ENCODE results near the gene CPNE7.

The CPNE7 gene

GRCh38 chr16:89545831-89546574, 29.6 kb upstream of the CPNE7 start:
- Histone ChIP-seq H3K79me2 (ENCODE audit: low read length) (no peaks in the 10 kb centered on the region), H4K20me1 (ENCODE audit: insufficient read depth, low read length) (no peaks in the 10 kb centered on the region), H3K9ac (ENCODE audit: low read length) (no peak overlapping the region), H3K4me3 (ENCODE audit: low read length) (no peak overlapping the region), H2AFZ (ENCODE audit: low read depth, low read length) (no peak overlapping the region), H3K9me3 (ENCODE audit: insufficient read depth, low read length) (no peaks in the 10 kb centered on the region), H3K27me3 (ENCODE audit: low read depth, low read length) (no peaks in the 10 kb centered on the region), H3K27ac (ENCODE audit: low read length) (no peak overlapping the region), H3K4me1 (ENCODE audit: low read length) (no peaks in the 10 kb centered on the region), H3K36me3 (replicated peaks; ENCODE audit: low read depth, low read length) (peaks cover 14% of the 10 kb centered on the region), H3K4me2 (ENCODE audit: low read length) (no peak overlapping the region)
- TF ChIP-seq, protein P1, sequence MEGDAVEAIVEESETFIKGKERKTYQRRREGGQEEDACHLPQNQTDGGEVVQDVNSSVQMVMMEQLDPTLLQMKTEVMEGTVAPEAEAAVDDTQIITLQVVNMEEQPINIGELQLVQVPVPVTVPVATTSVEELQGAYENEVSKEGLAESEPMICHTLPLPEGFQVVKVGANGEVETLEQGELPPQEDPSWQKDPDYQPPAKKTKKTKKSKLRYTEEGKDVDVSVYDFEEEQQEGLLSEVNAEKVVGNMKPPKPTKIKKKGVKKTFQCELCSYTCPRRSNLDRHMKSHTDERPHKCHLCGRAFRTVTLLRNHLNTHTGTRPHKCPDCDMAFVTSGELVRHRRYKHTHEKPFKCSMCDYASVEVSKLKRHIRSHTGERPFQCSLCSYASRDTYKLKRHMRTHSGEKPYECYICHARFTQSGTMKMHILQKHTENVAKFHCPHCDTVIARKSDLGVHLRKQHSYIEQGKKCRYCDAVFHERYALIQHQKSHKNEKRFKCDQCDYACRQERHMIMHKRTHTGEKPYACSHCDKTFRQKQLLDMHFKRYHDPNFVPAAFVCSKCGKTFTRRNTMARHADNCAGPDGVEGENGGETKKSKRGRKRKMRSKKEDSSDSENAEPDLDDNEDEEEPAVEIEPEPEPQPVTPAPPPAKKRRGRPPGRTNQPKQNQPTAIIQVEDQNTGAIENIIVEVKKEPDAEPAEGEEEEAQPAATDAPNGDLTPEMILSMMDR (IDR thresholded peaks at IDR 0.05; ENCODE audit: low read depth, low read length): no peak
- TF ChIP-seq EZH2phosphoT487 (IDR thresholded peaks at IDR 0.05; ENCODE audit: low read depth): no peak

DNA sequence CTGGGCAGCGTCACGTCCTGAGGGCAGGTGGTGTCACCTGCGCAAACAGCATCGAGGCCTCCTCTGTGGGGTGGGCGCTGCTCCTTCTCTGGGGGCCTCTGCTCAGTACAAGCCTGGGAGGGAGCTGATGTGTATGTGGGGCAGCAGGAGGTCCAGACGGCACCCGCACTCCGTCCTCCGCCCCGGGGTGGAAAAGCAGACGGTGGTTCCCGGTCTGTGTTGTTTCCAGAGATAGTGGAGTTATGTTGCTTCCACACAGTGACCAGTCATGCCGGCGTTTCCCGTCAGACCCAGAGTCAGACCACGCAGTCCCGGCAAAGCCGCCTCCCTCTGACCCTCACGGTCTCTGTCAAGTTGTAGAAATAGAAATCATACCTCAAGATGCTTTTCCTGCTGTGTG, 28.8 kb upstream of the CPNE7 start:
- H3K36me3 ChIP-seq (replicated peaks; ENCODE audit: low read depth, low read length): peaks cover 18% of the 10 kb centered on the region
- H3K79me2 ChIP-seq (ENCODE audit: low read length): no peaks in the 10 kb centered on the region
- no peak overlapping the region for H2AFZ ChIP-seq (ENCODE audit: low read depth, low read length)
- no peak overlapping the region for H3K4me3 ChIP-seq (ENCODE audit: low read length)
- no peak overlapping the region for H3K9ac ChIP-seq (ENCODE audit: low read length)
- TF ChIP-seq, protein P1 (IDR thresholded peaks at IDR 0.05; ENCODE audit: low read depth, low read length): no peak
- no peak for TF ChIP-seq EZH2phosphoT487 (IDR thresholded peaks at IDR 0.05; ENCODE audit: low read depth)
- H3K4me1 ChIP-seq (ENCODE audit: low read length): no peaks in the 10 kb centered on the region
- H3K9me3 ChIP-seq (ENCODE audit: insufficient read depth, low read length): no peaks in the 10 kb centered on the region
- H3K27me3 ChIP-seq (ENCODE audit: low read depth, low read length): no peaks in the 10 kb centered on the region
- H4K20me1 ChIP-seq (ENCODE audit: insufficient read depth, low read length): no peaks in the 10 kb centered on the region
- H3K4me2 ChIP-seq (ENCODE audit: low read length): no peak overlapping the region
- H3K27ac ChIP-seq (ENCODE audit: low read length): no peak overlapping the region

DNA sequence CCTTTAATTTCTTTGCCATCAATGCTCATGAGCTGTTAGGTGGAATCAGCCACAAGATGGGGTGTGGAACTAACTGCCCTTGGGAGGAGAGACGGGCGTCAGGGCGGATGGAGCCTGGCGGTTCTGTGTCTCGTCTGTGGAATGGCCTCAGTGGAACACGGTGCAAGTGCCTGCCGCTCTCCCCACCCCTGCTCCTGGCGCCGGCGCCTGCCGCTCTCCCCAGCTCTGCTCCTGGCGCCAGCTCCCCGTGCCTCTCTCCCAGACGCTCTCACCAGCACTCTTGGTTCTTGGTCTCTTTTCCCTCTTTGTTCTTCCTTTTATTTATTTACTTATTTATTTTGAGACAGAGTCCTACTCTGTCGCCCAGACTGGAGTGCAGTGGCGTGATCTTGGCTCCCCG, 28.3 kb upstream of the CPNE7 start:
- Histone ChIP-seq H4K20me1 (ENCODE audit: insufficient read depth, low read length) (no peaks in the 10 kb centered on the region), H3K36me3 (replicated peaks; ENCODE audit: low read depth, low read length) (peaks cover 18% of the 10 kb centered on the region), H3K79me2 (ENCODE audit: low read length) (no peaks in the 10 kb centered on the region), H3K27me3 (ENCODE audit: low read depth, low read length) (no peaks in the 10 kb centered on the region), H3K9ac (ENCODE audit: low read length) (no peak overlapping the region), H3K4me1 (ENCODE audit: low read length) (no peaks in the 10 kb centered on the region), H2AFZ (ENCODE audit: low read depth, low read length) (no peak overlapping the region), H3K27ac (ENCODE audit: low read length) (no peak overlapping the region), H3K4me3 (ENCODE audit: low read length) (no peak overlapping the region), H3K4me2 (ENCODE audit: low read length) (no peak overlapping the region), H3K9me3 (ENCODE audit: insufficient read depth, low read length) (no peaks in the 10 kb centered on the region)
- TF ChIP-seq, protein P1 (IDR thresholded peaks at IDR 0.05; ENCODE audit: low read depth, low read length): no peak
- no peak for TF ChIP-seq EZH2phosphoT487 (IDR thresholded peaks at IDR 0.05; ENCODE audit: low read depth)

- Histone ChIP-seq H3K9me3 (ENCODE audit: insufficient read depth, low read length) (no peaks in the 10 kb centered on the region), H3K9ac (ENCODE audit: low read length) (no peak overlapping the region), H3K4me3 (ENCODE audit: low read length) (no peak overlapping the region), H3K27ac (ENCODE audit: low read length) (no peak overlapping the region), H3K79me2 (ENCODE audit: low read length) (no peaks in the 10 kb centered on the region), H3K4me2 (ENCODE audit: low read length) (no peak overlapping the region), H3K36me3 (replicated peaks; ENCODE audit: low read depth, low read length) (peaks cover 18% of the 10 kb centered on the region), H2AFZ (ENCODE audit: low read depth, low read length) (no peak overlapping the region), H4K20me1 (ENCODE audit: insufficient read depth, low read length) (no peaks in the 10 kb centered on the region), H3K4me1 (ENCODE audit: low read length) (no peaks in the 10 kb centered on the region), H3K27me3 (ENCODE audit: low read depth, low read length) (no peaks in the 10 kb centered on the region)
- TF ChIP-seq EZH2phosphoT487 (IDR thresholded peaks at IDR 0.05; ENCODE audit: low read depth): no peak
- TF ChIP-seq, protein P1 (IDR thresholded peaks at IDR 0.05; ENCODE audit: low read depth, low read length): no peak
Measured at GRCh38 chr16:89547860-89548259, 27.7 kb upstream of the CPNE7 start.
